HG03175 (cell line): ENCODE data around the gene RBSN.
A peak's percentile ranks its signal among the peaks of the same experiment; 100 is the strongest.

ENCODE experiments used
- ATAC-seq: cut with Tn5 transposase; IDR thresholded peaks from one replicate; pipeline ENCODE4 v1.9.1; 2021; ENCODE audit warnings: mild to moderate bottlenecking, moderate library complexity; ENCODE audit not compliant: unreplicated experiment

RBSN gene

DNA sequence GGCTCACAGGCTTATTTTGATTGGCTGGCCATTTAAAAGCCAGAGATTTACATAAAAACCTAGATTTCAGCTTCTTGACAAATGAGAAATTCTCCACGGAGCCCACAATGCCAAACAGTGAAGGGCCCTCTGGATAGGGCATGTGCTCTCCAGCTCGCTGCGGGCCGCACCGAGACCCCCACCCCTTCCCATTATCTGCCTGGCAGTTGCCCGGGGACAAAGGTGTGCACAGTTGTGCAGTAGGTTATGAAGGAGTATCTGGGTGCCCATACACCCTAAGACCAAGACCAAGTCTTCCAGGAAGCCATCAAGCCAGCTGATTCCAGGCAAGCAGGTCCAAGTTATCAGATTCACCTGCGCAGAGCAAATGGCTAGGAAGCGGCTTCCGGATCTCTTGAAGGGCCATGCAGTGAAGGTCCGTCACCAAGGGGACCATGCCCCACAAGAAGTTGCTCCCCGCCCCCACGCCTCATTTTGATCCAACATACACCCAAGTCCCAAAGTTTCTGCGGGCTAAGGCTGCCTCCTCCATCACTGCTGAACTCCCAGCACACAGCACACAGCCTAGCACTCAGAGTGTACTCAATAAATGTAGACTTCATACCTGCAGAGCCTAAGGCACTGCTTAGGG, 35.2 kb downstream of the RBSN start:
- no peak for ATAC-seq

DNA sequence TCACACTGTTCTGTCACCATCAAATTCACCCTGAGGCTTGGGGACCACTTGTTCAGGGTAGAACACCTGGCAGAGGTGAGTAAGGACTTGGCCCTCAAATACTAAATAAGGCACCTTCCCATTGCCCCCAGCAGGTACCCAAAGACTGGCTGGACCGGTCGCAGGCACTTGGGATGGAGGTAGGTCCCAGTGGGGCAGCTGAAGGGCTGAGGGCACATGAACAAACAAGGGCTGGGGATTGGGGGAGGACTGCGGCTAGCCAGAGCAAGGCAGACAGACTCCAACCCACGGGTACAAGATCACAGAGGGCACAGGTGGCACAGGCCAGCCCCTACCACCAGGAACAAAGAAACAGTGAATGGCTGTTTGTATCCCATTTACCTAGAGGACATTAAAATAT, 35.7 kb downstream of the RBSN start:
- no peak for ATAC-seq

GRCh38 chr3:15060029-15060428, 38.9 kb downstream of the RBSN start:
- no peak for ATAC-seq

DNA sequence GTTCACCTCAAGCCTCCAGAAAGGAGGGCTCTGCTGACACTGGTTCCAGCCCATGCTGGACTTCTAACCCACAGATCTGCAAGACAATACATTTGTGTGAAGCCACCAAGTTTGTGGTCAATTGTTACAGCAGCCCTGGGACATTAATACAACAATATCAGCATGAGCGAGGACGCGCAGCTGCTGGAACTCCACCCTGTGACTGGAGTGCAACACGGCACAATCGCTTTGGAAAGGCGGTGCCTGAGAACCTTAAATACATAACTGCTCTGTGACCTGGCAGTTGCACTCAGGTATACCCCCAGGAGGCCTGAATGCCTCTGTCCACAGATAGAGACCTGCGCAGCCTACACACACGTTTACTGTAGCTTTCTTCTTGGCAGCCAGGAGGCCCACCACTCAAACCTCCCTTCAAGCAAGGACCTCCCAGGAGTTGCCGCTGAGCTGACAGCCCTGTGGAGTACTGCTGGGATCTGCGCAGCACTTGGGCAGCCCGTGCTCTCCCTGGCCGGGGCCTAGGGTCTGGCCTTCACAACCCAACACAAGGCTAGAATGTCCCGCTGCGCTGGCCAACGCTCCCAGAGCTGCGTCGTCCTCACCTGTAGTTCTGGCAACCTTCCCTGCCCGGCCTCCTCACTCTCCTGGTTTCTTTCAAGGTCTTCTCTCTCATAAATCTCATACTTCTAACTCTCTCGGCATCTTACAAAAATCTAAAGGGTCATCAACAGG, 42.1 kb downstream of the RBSN start:
- ATAC-seq: no peak

GRCh38 chr3:15055019-15055557, 43.9 kb downstream of the RBSN start:
- peak; percentile 40 for ATAC-seq

- ATAC-seq: no peak
Measured at GRCh38 chr3:15053541-15053940, 45.4 kb downstream of the RBSN start.

GRCh38 chr3:15052335-15053242, 46.4 kb downstream of the RBSN start:
- no peak for ATAC-seq

GRCh38 chr3:15051531-15051930, 47.4 kb downstream of the RBSN start:
- ATAC-seq: peak; percentile 57

- peak; percentile 85 for ATAC-seq
Measured at GRCh38 chr3:15050405-15051092, 48.4 kb downstream of the RBSN start.

- no peak for ATAC-seq
Measured at GRCh38 chr3:15049584-15049983, 49.4 kb downstream of the RBSN start.

DNA sequence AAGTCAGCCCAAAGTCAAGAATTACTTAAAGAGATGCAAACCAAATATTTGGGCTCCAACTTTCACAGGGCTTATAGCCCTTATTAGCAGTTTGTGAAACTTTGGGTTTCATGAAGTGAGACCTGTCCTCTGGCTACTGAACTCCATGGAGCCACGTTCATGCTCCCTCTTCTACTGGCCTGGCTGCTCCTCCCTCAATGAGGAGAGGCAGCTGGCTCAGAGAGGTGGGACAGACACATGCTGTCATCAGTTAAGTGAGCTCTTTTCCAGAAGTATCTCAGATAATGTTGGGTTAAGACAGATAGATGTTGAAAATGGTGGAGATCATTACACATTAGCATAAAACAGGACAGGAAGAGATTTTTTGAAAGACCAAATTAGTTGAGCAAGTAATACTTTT, 53.3 kb downstream of the RBSN start:
- no peak for ATAC-seq

DNA sequence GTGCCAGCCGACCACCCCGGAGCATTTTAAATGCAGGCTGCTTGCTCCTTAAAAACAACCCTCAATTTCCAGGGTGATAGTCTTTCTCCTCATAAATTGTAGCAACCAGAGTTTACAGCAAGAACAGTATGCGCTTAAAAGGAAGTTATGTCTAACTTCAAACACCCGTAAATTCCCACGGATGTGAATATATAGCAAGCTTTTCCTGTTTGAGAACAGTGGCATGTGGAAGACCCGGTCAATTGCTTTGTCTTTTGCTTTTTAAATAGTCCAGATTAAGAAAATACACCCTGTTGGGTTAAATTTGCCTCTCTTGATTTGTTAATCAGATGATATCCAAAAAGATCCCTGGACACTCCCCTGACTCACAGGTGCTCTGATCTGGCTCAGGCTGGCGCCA, 54.6 kb downstream of the RBSN start:
- ATAC-seq: no peak

DNA sequence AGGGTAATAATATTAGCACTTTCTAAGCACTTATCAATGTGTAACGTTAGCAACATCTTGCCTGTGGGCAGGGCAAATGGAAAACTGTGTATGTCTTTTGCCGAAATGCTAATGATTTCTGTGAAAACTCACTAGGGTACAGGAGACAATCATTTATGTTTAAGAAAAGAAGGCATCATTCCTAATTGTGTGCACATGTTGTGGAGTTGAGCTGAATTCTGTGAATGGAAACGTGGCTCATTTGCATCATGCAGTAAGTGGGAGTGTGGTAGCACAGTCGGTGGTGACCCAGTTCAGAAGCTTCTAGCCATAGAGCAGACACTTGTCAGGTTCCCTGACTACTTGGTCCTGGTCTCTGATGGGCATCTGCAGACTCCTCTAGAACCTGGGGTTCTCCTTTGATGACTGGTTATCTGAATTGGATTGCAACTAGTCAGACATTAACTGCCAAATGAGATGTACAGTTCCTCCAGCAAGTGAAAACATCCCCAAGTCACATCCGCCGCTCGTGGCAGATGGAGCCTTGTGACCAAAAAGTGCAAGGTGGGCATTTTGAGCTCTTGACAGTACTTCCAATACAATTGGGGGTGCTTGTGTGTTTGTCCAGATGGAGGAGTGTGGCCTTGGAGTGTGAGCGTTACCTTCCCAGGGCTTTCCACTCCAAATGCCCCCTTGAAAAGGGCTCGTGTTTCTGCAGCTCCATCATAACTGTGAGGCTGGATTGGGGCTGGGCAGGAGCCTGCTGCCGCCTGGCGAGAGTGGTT, 55.4 kb downstream of the RBSN start:
- ATAC-seq: no peak

GRCh38 chr3:15042936-15043335, 56.0 kb downstream of the RBSN start:
- ATAC-seq: no peak

GRCh38 chr3:15041950-15042349, 57.0 kb downstream of the RBSN start:
- ATAC-seq: no peak

GRCh38 chr3:15040844-15041243, 58.1 kb downstream of the RBSN start:
- no peak for ATAC-seq

- ATAC-seq: no peak
Measured at GRCh38 chr3:15038306-15038705, 60.6 kb downstream of the RBSN start.

GRCh38 chr3:15033103-15033502, 65.8 kb downstream of the RBSN start:
- ATAC-seq: no peak

DNA sequence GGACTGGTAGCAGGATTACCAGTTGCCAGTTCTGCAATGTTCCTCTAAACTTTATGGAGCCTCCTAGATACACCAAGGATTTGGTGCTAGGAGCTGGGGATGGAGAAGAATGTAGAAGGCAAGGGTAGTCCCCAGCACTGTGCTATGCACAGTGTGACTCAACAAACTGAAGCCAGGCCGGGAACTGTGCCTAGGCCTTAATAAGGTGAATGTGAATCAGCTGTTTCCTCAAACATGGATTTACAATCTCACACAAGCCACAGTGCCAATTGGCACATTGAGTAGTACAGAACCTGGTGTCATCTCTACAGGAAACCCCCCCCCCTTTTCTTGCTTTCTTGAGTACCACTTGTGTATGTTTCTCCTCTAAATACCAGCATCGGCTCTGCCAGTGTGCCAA, 66.3 kb downstream of the RBSN start:
- ATAC-seq: no peak

DNA sequence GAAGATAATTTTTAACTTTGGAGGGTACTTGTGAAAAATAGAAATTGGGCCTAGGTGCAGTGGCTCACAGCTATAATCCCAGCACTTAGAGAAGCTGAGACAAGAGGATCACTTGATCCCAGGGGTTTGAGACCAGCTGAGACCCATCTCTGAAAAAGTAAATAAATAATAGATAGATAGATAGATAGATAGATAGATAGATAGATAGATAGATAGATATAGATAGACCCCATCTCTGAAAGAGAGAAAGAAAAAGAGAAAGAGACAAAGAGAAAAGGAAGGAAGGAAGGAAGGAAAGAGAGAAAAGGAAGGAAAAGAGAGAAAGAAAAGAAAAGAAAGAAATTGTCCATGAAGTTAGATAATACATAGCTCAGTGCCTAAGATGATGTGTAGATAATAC, 69.3 kb downstream of the RBSN start:
- no peak for ATAC-seq
